Endothelial cell of umbilical vein (primary cell): ENCODE data around the gene CEP85L. TPM values are rescaled to one million over a fixed set of nuclear protein-coding genes. Genes with fewer than 3 reads are reported as not detected.
A peak's percentile ranks its signal among the peaks of the same experiment; 100 is the strongest.

ENCODE experiments used
- BruUV-seq: library from RNA; stranded (reverse); fragments of 400-500 nt; replicated peaks from 2 replicates; lab custom pipeline; 2021; lab: Mats Ljungman, UMichigan
- CTCF ChIA-PET: fragments of 300-600, 350-600 bp; sonication (Branson Sonifier 250); formaldehyde crosslinking; loops from one replicate; lab custom pipeline; 2021; ENCODE audit warnings: antibody characterized with exemption, inconsistent platforms; lab: Charles Lee
- POLR2A ChIA-PET: fragments of 300-600, 350-600 bp; sonication (Branson Sonifier 250); formaldehyde crosslinking; loops from one replicate; lab custom pipeline; 2021; ENCODE audit warnings: antibody characterized with exemption, inconsistent platforms; lab: Charles Lee
- DNase-seq: peaks from one replicate; pipeline ENCODE4 v3.0.0-alpha.2; 2011; ENCODE audit warnings: low read depth, low spot score
- FAIRE-seq: peaks from 2 replicates; lab custom pipeline; 2011; peaks lifted over from hg19 to GRCh38; lab: Jason Lieb, UNC
- H2AFZ ChIP-seq: 2 replicates; pipeline ENCODE4 v1.6.0; 2012; ENCODE audit warnings: low read depth, low read length, control low read depth, inconsistent platforms
- H3K27ac ChIP-seq: 2 replicates; pipeline ENCODE4 v1.5.1; 2011; ENCODE audit warnings: low read depth, mild to moderate bottlenecking, control low read depth, low read length, moderate library complexity; ENCODE audit not compliant: insufficient read depth
- H3K27me3 ChIP-seq, 2 experiments: 2 replicates each; pipeline versions ENCODE4 v1.6.0 to v1.6.1; 2011; ENCODE audit warnings: low read length in 2 of 2, mixed read lengths in 1 of 2; ENCODE audit not compliant: control insufficient read depth in 2 of 2, insufficient read depth in 2 of 2
- H3K36me3 ChIP-seq, 2 experiments: 2 replicates in 1 of 2; 3 replicates in 1 of 2; pipeline ENCODE4 v1.5.1; 2011; ENCODE audit warnings: low read length in 2 of 2, mild to moderate bottlenecking in 1 of 2, moderate library complexity in 1 of 2; ENCODE audit not compliant: control insufficient read depth in 2 of 2, insufficient read depth in 2 of 2; ENCODE audit errors: extremely low read depth in 1 of 2
- H3K4me1 ChIP-seq: 3 replicates; pipeline ENCODE4 v1.5.1; 2011; ENCODE audit warnings: mild to moderate bottlenecking, low read length; ENCODE audit not compliant: control insufficient read depth, insufficient read depth; ENCODE audit errors: extremely low read depth
- H3K4me2 ChIP-seq: 2 replicates; pipeline ENCODE4 v1.6.1; 2011; ENCODE audit warnings: low read length, control low read depth, mixed read lengths; ENCODE audit not compliant: insufficient read depth
- H3K4me3 ChIP-seq, 3 experiments: fragments of 200-600 bp in 1 of 3; sonication (generic), shearing (Covaris generic) in 1 of 3; replicated peaks in 1 of 3; 2 replicates each; pipeline ENCODE4 v1.5.1; 2011 to 2016; ENCODE audit warnings: control low read depth in 3 of 3, low read length in 3 of 3, mild to moderate bottlenecking in 2 of 3, inconsistent platforms in 1 of 3, low read depth in 1 of 3, moderate library complexity in 1 of 3; ENCODE audit not compliant: insufficient read depth in 1 of 3
- H3K79me2 ChIP-seq: 2 replicates; pipeline ENCODE4 v1.6.0; 2012; ENCODE audit warnings: low read length, inconsistent platforms; ENCODE audit not compliant: control insufficient read depth, insufficient read depth
- H3K9ac ChIP-seq: replicated peaks from 2 replicates; pipeline ENCODE3; 2011; ENCODE audit warnings: low read length, control low read depth; ENCODE audit not compliant: insufficient read depth; ENCODE audit errors: extremely low read depth
- H3K9me1 ChIP-seq: replicated peaks from 3 replicates; pipeline ENCODE4 v1.6.0; 2011; ENCODE audit warnings: mild to moderate bottlenecking, low read length; ENCODE audit not compliant: control insufficient read depth, insufficient read depth; ENCODE audit errors: extremely low read depth
- H3K9me3 ChIP-seq: replicated peaks from 2 replicates; pipeline ENCODE4 v1.5.1; 2012; ENCODE audit warnings: low read length, inconsistent platforms; ENCODE audit not compliant: control insufficient read depth, insufficient read depth
- H4K20me1 ChIP-seq: replicated peaks from 2 replicates; pipeline ENCODE3; 2011; ENCODE audit warnings: mild to moderate bottlenecking, low read length; ENCODE audit not compliant: control insufficient read depth, insufficient read depth; ENCODE audit errors: extremely low read depth
- CTCF ChIP-seq, 2 donors: IDR thresholded peaks; 1 replicate in 1 of 2; 2 replicates in 1 of 2; pipeline ENCODE4 v1.5.1; 2011; ENCODE audit warnings: low read length in 2 of 2, mild to moderate bottlenecking in 2 of 2, moderate library complexity in 2 of 2, control low read depth in 1 of 2, inconsistent platforms in 1 of 2, low read depth in 1 of 2; ENCODE audit not compliant: insufficient read depth in 1 of 2; ENCODE audit errors: extremely low read depth in 1 of 2
- EZH2 ChIP-seq: IDR thresholded peaks from 2 replicates; pipeline ENCODE4 v1.6.1; 2012; ENCODE audit warnings: borderline replicate concordance, low read depth, mild to moderate bottlenecking, moderate library complexity, low read length, inconsistent platforms; ENCODE audit not compliant: severe bottlenecking
- FOS ChIP-seq: IDR thresholded peaks from 2 replicates; pipeline ENCODE4 v1.6.1; 2011; ENCODE audit warnings: mild to moderate bottlenecking, low read length, moderate library complexity, borderline replicate concordance; ENCODE audit not compliant: insufficient read depth
- GATA2 ChIP-seq: IDR thresholded peaks from 2 replicates; pipeline ENCODE4 v1.7.0; 2011; ENCODE audit warnings: low read depth, mild to moderate bottlenecking, moderate library complexity, mixed read lengths, low read length; ENCODE audit not compliant: insufficient read length, insufficient read depth
- JUN ChIP-seq: IDR thresholded peaks from 2 replicates; pipeline ENCODE4 v1.6.1; 2011; ENCODE audit warnings: borderline replicate concordance, low read depth; ENCODE audit not compliant: insufficient read length, insufficient read depth
- MYC ChIP-seq: IDR thresholded peaks from one replicate; pipeline ENCODE4 v1.6.1; 2011; ENCODE audit warnings: mild to moderate bottlenecking, low read depth, low read length
- POLR2A ChIP-seq: IDR thresholded peaks from 2 replicates; pipeline ENCODE4 v1.6.1; 2012; ENCODE audit warnings: low read depth, mild to moderate bottlenecking, control low read depth, low read length
- POLR2AphosphoS5 ChIP-seq: IDR thresholded peaks from 2 replicates; pipeline ENCODE4 v1.6.1; 2012; ENCODE audit warnings: low read depth, mild to moderate bottlenecking, control low read depth, low read length, moderate library complexity; ENCODE audit not compliant: insufficient read depth
- dilution Hi-C: fragments of 300-500 bp; cut with MboI; formaldehyde crosslinking; loops from one replicate; pipeline ENCODE4 v1.15.0; 2019; ENCODE audit warnings: low sequenced_read_pairs; ENCODE audit not compliant: extremely low pct_ligation_motif_present
- intact Hi-C: fragments of 100-400 bp; cut with micrococcal nuclease; formaldehyde crosslinking; loops from one replicate; pipeline ENCODE4 v1.10.0; 2022
- polyA plus RNA-seq, 4 experiments: library from polyadenylated mRNA; depleted of rRNA in 3 of 4; stranded (reverse) in 3 of 4; unstranded in 1 of 4; fragments of >200 nt; gene quantifications; 2 replicates each; pipeline versions ENCODE4 v1.2.1 to v1.2.3, GENCODE V29; 2011 to 2012; ENCODE audit warnings: missing spikeins in 1 of 4
- total RNA-seq: library from RNA; stranded (reverse); gene quantifications from 2 replicates; pipeline ENCODE4 v1.2.3, GENCODE V29; 2021
- TF ChIP-seq, protein P1 (sequence below): IDR thresholded peaks from 2 replicates; pipeline ENCODE4 v1.6.1; 2011; ENCODE audit not compliant: insufficient read depth, insufficient read length

Gene CEP85L
- total and polyA plus RNA-seq, 2 donors (not counting 3 experiments of a cell fraction or from before 2014, with no cell fraction given): 1.8 to 9.2 TPM

DNA sequence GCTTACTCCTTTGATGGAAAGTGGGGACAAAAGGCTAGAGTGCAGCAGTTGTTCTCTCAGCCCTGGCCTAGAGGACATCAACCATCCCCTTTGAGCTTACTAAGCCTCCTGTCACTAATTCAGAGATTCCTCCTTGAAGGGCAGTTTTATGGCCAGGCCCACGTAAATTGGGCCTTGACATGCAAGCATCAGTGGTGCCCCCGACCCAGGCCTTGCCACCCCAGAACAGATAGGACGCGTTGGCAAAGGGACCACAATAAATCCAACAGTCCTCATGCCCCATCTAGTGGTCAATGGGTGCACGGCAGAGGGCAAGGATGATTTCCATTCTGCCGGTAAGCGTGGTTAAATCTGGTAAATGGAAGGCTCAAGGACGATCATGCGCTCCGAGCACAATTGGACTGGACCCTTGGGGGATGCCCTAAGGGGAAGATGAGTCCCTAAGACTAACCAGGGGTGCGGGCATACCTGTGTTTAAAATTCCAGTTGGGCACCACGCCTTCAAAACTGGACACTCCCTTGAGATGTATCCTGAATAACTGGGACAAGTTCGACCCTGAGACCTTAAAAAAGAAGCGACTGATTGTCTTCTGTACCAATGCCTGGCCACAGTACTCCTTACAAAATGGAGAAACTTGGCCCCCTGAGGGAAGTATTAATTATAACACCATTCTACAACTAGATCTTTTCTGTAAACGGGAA is 32.6 kb downstream of the CEP85L start:
- dilution Hi-C loops: no loop called here
- Histone ChIP-seq H3K27me3 (no peaks in the 10 kb centered on the region), H3K9me1 (no peaks in the 10 kb centered on the region), H2AFZ (no peak overlapping the region), H3K4me3 (no peak overlapping the region), H4K20me1 (peaks cover 1% of the 10 kb centered on the region), H3K4me1 (no peaks in the 10 kb centered on the region), H3K9ac (no peak overlapping the region), H3K36me3 (no peaks in the 10 kb centered on the region), H3K9me3 (no peaks in the 10 kb centered on the region), H3K27ac (no peak overlapping the region), H3K79me2 (peaks cover 38% of the 10 kb centered on the region), H3K4me2 (no peak overlapping the region)
- ChIA-PET POLR2A (no interaction called here), CTCF (interaction anchor here (0.6 to 1.0 kb wide), 7 partner anchors 14 to 643 kb away, joined by 3 to 12 read pairs (median 3); no protein-coding TSS in a partner anchor)
- FAIRE-seq (peak; percentile 97), DNase-seq (peak; percentile 54)
- intact Hi-C loops: loop anchor here (1.0 kb wide), 4 partner anchors 110 to 643 kb away; no protein-coding TSS in a partner anchor
- peak; percentile 78 to 82 for TF ChIP-seq CTCF (IDR thresholded peaks at IDR 0.05; ENCODE audit: extremely low read depth in 1 of 2, insufficient read depth in 1 of 2, low read depth in 1 of 2, low read length in 2 of 2)
- TF ChIP-seq JUN: no peak
- no peak for TF ChIP-seq FOS
- BruUV-seq: no TSS peak

DNA sequence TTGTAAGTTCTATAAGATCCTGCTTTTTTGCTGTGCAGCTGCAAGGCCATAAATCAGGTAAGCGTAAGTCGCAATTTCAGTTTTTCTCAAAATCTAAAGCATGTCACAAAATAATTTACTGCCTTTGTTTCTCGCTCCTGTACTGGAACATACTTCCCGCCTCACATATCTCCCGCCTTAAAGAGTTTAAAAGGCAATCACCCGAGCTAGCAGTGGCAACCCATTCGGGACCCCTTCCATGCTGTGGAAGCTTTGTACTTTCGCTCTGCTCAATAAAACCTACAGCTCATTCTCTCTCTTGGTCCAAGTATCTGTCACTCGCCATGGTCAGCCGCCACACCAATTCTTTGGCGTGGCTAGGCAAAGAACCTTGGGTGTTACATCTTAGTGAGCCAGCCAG is 34.0 kb downstream of the CEP85L start:
- no peaks in the 10 kb centered on the region for H3K36me3 ChIP-seq
- dilution Hi-C loops: no loop called here
- FAIRE-seq: no peak
- H3K9me1 ChIP-seq: no peaks in the 10 kb centered on the region
- ChIA-PET POLR2A (no interaction called here), CTCF (interaction anchor here (1.1 to 2.1 kb wide), 5 partner anchors 11 to 333 kb away, joined by 3 to 6 read pairs (median 4); no protein-coding TSS in a partner anchor)
- no peak overlapping the region for H3K27ac ChIP-seq
- H3K4me3 ChIP-seq: no peak overlapping the region
- H3K9me3 ChIP-seq: no peaks in the 10 kb centered on the region
- TF ChIP-seq MYC: no peak
- TF ChIP-seq CTCF (IDR thresholded peaks at IDR 0.05; ENCODE audit: extremely low read depth in 1 of 2, insufficient read depth in 1 of 2, low read depth in 1 of 2, low read length in 2 of 2): no peak
- TF ChIP-seq FOS: no peak
- TF ChIP-seq JUN: no peak
- TF ChIP-seq, protein P1, sequence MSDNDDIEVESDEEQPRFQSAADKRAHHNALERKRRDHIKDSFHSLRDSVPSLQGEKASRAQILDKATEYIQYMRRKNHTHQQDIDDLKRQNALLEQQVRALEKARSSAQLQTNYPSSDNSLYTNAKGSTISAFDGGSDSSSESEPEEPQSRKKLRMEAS: no peak
- TF ChIP-seq EZH2: no peak
- no peak for TF ChIP-seq POLR2A
- no peak for TF ChIP-seq GATA2
- TF ChIP-seq POLR2AphosphoS5: no peak
- H4K20me1 ChIP-seq: no peaks in the 10 kb centered on the region
- BruUV-seq: no TSS peak
- no peaks in the 10 kb centered on the region for H3K27me3 ChIP-seq
- H3K4me1 ChIP-seq: no peaks in the 10 kb centered on the region
- DNase-seq: no peak
- intact Hi-C loops: no loop called here
- H3K4me2 ChIP-seq: no peak overlapping the region
- no peak overlapping the region for H2AFZ ChIP-seq
- H3K79me2 ChIP-seq: peaks cover 40% of the 10 kb centered on the region
- no peak overlapping the region for H3K9ac ChIP-seq
